Upper lobe of left lung (tissue), 6 donors: ENCODE measurements around the gene MARK2. TPM values are rescaled to one million over a fixed set of nuclear protein-coding genes. Genes with fewer than 3 reads are reported as not detected.
A peak's percentile ranks its signal among the peaks of the same experiment; 100 is the strongest.
"Not testable (repeated sequence)": the region's sequence is repeated elsewhere in the genome, so short reads cannot be mapped to it uniquely, and the experiment has no call there.

Experiments used
- ATAC-seq, 2 donors: fragments of 200-7000 bp; cut with Tn5 transposase; one replicate each; pipeline ENCODE4 v1.9.1; 2022; ENCODE audit warnings: mild to moderate bottlenecking in 2 of 2, moderate library complexity in 2 of 2; ENCODE audit not compliant: low FRiP score in 2 of 2
- DNase-seq, 2 donors: peaks; one replicate each; pipeline ENCODE4 v3.0.0-alpha.2; 2019 to 2020
- H3K27ac ChIP-seq, 4 donors: fragments of 200-600 bp; sonication (generic); one replicate each; pipeline ENCODE4 v1.5.1; 2016 to 2019
- H3K27me3 ChIP-seq, 4 donors: fragments of 200-600 bp; sonication (generic); one replicate each; pipeline ENCODE4 v1.5.1; 2017 to 2019
- H3K36me3 ChIP-seq, 4 donors: fragments of 200-600 bp; sonication (generic); one replicate each; pipeline ENCODE4 v1.5.1; 2016 to 2019
- H3K4me1 ChIP-seq, 4 donors: fragments of 200-600 bp; sonication (generic); one replicate each; pipeline ENCODE4 v1.5.1; 2018 to 2019
- H3K4me3 ChIP-seq, 4 donors: fragments of 200-600 bp; sonication (generic); one replicate each; pipeline ENCODE4 v1.5.1; 2017 to 2019; ENCODE audit warnings: mild to moderate bottlenecking in 2 of 4, moderate library complexity in 1 of 4
- H3K9me3 ChIP-seq, 4 donors: fragments of 200-600 bp; sonication (generic); one replicate each; pipeline ENCODE4 v1.5.1; 2018 to 2019
- EP300 ChIP-seq, 4 donors: sonication (generic); formaldehyde crosslinking; IDR thresholded peaks; one replicate each; pipeline ENCODE4 v1.5.1; 2017; ENCODE audit warnings: antibody characterized with exemption in 4 of 4, control low read depth in 2 of 4
- POLR2A ChIP-seq, 4 donors: fragments of 450-650 bp; IDR thresholded peaks; one replicate each; pipeline ENCODE4 v1.5.1; 2016 to 2017; ENCODE audit warnings: antibody characterized with exemption in 4 of 4, mild to moderate bottlenecking in 2 of 4
- POLR2AphosphoS5 ChIP-seq, 2 donors: sonication (generic); formaldehyde crosslinking; IDR thresholded peaks; one replicate each; pipeline ENCODE4 v1.5.1; 2017; ENCODE audit warnings: antibody characterized with exemption in 2 of 2
- WGBS, 2 donors: methylation state at CpG; one replicate each; pipeline ENCODE4 v1.1.5; 2017 to 2018; 5-methylcytosine and 5-hydroxymethylcytosine counted together
- total RNA-seq, 6 donors: library from RNA; depleted of rRNA in 4 of 6; stranded (reverse); fragments of >200 nt in 4 of 6; gene quantifications; one replicate each; pipeline versions ENCODE4 v1.1.0 to v1.2.1, GENCODE V29; 2016 to 2021
- TF ChIP-seq, protein P1 (sequence below), 6 experiments: fragments of 450-650 bp in 4 of 6; fragments of 200-600 bp in 2 of 6; sonication (generic) in 2 of 6; IDR thresholded peaks; one replicate each; pipeline ENCODE4 v1.5.1; 2016 to 2019; ENCODE audit warnings: antibody characterized with exemption in 6 of 6
- donor health status: DM: no; HTN: no; CAD: no; lungs with moderate emphysema.
- donor health status: DM: no; HTN: yes; CAD: no; lungs with severe emphysema.

The MARK2 gene
- total RNA-seq, 6 donors from 2014 or later, result 41.7 to 67.1 (median 50.7) TPM

DNA sequence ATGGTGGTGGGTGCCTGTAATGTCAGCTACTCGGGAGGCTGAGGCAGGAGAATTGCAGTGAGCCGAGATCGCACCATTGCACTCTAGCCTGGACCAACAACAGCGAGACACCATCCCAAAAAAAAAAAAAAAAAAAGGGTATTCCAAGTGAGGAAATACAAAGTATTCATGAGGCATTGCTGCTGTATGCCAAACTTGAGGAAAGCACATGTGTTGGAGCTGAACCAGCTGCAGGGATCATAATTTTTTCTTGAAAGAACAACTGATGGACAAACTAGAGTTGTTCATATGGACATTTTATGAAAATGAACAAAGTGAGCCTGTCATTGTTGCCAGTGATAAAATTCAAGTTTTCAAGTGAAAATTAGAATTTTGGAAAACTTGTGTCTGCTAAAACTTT lies 15.8 kb downstream of the MARK2 start:
- Histone ChIP-seq H3K4me3 (no peak overlapping the region), H3K4me1 (peaks cover 39 to 51% (median 48%) of the 10 kb centered on the region in 4 donors), H3K27ac (no peak overlapping the region), H3K36me3 (peaks cover 0 to 6% (median 1%) of the 10 kb centered on the region in 4 donors), H3K9me3 (no peaks in the 10 kb centered on the region), H3K27me3 (no peaks in the 10 kb centered on the region)
- WGBS, 2 donors, result 91 to 98% methylated on average over 4 of the region's 4 CpGs
- DNase-seq, result no peak
- ATAC-seq, result no peak
- TF ChIP-seq POLR2A (IDR thresholded peaks at IDR 0.05), result no peak
- TF ChIP-seq, protein P1, sequence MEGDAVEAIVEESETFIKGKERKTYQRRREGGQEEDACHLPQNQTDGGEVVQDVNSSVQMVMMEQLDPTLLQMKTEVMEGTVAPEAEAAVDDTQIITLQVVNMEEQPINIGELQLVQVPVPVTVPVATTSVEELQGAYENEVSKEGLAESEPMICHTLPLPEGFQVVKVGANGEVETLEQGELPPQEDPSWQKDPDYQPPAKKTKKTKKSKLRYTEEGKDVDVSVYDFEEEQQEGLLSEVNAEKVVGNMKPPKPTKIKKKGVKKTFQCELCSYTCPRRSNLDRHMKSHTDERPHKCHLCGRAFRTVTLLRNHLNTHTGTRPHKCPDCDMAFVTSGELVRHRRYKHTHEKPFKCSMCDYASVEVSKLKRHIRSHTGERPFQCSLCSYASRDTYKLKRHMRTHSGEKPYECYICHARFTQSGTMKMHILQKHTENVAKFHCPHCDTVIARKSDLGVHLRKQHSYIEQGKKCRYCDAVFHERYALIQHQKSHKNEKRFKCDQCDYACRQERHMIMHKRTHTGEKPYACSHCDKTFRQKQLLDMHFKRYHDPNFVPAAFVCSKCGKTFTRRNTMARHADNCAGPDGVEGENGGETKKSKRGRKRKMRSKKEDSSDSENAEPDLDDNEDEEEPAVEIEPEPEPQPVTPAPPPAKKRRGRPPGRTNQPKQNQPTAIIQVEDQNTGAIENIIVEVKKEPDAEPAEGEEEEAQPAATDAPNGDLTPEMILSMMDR (IDR thresholded peaks at IDR 0.05), result no peak
- TF ChIP-seq EP300 (IDR thresholded peaks at IDR 0.05), result no peak
- no peak for TF ChIP-seq POLR2AphosphoS5 (IDR thresholded peaks at IDR 0.05)

- Histone ChIP-seq H3K4me3 (no peak overlapping the region), H3K27me3 (no peaks in the 10 kb centered on the region), H3K4me1 (peaks cover 31 to 46% (median 39%) of the 10 kb centered on the region in 4 donors), H3K27ac (peak overlapping the region in 1 of 4 donors; percentile 57), H3K9me3 (no peaks in the 10 kb centered on the region), H3K36me3 (peaks cover 0 to 6% (median 3%) of the 10 kb centered on the region in 4 donors)
- ATAC-seq (no peak), DNase-seq (no peak)
- WGBS, 2 donors, result 76 to 78% methylated on average over 2 of the region's 2 CpGs
- TF ChIP-seq POLR2A (IDR thresholded peaks at IDR 0.05), result no peak
- TF ChIP-seq EP300 (IDR thresholded peaks at IDR 0.05), result no peak
- TF ChIP-seq POLR2AphosphoS5 (IDR thresholded peaks at IDR 0.05), result no peak
- TF ChIP-seq, protein P1 (IDR thresholded peaks at IDR 0.05), result no peak
These were observed 17.1 kb downstream of the MARK2 start for GRCh38 chr11:63855975-63856374.

DNA sequence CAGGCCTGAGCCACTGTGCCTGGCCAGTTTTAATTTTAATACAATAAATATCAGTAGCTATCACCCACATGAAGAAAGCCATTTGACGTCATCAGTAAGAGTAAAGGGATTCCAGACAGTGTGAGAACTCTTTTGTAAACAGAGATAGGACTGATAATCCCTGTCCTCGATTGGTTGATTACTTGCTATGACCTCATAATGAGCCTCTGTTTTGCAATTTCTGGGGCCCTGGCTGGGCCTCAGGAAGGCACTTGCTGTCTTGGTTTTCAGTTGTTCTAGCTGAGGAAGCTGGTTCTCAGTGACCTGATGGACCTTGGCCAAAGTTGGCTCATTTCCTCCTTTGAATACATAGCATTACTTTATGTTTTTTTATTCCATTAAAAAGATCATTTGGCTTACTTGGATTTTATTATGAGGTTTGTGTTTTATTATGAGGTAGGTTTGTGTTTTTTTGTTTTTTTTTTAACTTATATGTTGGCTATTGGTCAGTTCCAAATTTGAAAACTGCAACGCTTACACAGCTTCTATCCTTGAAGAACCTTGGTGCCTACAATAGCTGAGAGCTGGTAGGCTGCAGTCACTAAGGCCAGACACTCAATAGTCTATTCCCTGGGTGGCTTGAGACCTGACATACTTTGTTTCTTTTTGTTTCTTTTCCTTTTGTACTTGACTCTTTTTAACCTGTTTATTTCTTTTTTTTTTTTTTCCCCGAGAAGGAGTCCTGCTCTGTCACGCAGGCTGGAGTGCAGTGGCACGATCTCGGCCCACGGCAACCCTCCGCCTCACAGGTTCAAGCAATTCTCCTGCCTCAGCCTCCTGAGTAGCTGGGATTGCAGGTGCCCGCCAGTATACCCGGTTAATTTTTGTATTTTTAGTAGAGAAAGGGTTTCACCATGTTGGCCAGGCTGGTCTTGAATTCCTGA lies 20.0 kb downstream of the MARK2 start:
- Histone ChIP-seq H3K9me3 (no peaks in the 10 kb centered on the region), H3K4me3 (no peak overlapping the region), H3K27me3 (no peaks in the 10 kb centered on the region), H3K4me1 (peaks cover 30 to 41% (median 38%) of the 10 kb centered on the region in 4 donors), H3K36me3 (peaks cover 0 to 13% (median 0%) of the 10 kb centered on the region in 4 donors), H3K27ac (peak overlapping the region; percentile 56 to 81 (median 64))
- WGBS, 2 donors, result 76 to 77% methylated on average over 11 of the region's 11 CpGs
- DNase-seq (peak in 1 of 2 donors; percentile 79), ATAC-seq (peak; percentile 34 to 81)
- TF ChIP-seq EP300 (IDR thresholded peaks at IDR 0.05) (no peak), POLR2AphosphoS5 (IDR thresholded peaks at IDR 0.05) (peak; percentile 9 to 27)

DNA sequence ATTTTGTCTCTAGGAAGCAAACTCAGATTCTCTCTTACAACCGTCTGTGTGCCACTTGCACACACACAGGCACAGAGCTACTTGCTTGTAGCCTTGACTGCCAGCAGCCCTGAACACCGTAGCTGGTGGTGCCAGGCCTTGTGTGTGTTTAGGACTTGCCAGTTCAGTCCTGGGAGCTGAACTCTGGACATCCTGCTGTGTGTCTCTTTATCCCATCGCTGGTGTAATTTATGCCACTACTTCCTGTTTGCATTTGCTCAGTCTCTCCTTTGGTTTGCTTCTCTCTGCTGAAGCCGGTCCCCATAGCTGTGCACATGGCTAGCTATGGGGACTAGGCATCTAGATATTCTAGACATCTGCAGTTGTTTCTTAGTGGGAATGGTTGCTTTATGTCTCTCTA lies 24.0 kb downstream of the MARK2 start:
- no peak overlapping the region for H3K4me3 ChIP-seq
- DNase-seq (peak in 1 of 2 donors; percentile 33), ATAC-seq (no peak)
- peak overlapping the region in 3 of 4 donors; percentile 36 to 69 (median 52) for H3K27ac ChIP-seq
- TF ChIP-seq POLR2AphosphoS5 (IDR thresholded peaks at IDR 0.05), result no peak
- no peak for TF ChIP-seq POLR2A (IDR thresholded peaks at IDR 0.05)
- TF ChIP-seq EP300 (IDR thresholded peaks at IDR 0.05), result no peak
- TF ChIP-seq, protein P1 (IDR thresholded peaks at IDR 0.05), result no peak
- 9 to 24% methylated on average over 4 of the region's 4 CpGs for WGBS, 2 donors
- no peaks in the 10 kb centered on the region for H3K9me3 ChIP-seq
- H3K27me3 ChIP-seq, result no peaks in the 10 kb centered on the region
- peaks cover 58 to 73% (median 64%) of the 10 kb centered on the region in 4 donors for H3K4me1 ChIP-seq
- peaks cover 0 to 13% (median 0%) of the 10 kb centered on the region in 4 donors for H3K36me3 ChIP-seq

DNA sequence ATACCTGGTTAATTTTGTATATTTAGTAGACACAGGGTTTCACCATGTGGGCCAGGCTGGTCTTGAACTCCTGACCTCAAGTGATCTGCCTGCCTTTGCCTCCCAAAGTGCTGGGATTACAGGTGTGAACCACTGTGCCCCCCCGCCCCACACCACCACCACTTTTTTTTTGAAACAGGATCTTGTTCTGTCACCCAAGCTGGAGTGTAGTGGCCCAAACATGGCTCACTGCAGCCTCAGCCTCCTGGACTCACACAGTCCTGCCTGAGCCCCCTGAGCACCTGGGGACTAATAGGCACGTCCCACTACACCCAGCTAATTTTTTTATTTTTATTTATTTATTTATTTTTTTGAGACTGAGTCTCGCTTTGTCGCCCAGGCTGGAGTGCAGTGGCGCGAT lies 24.7 kb downstream of the MARK2 start:
- peak overlapping the region in 3 of 4 donors; percentile 36 to 69 (median 52) for H3K27ac ChIP-seq
- ATAC-seq, DNase-seq, H3K9me3 ChIP-seq, H3K27me3 ChIP-seq, H3K4me3 ChIP-seq: not testable (repeated sequence)
- WGBS, 2 donors, result 87 to 95% methylated on average over 6 of the region's 6 CpGs
- peaks cover 0 to 13% (median 0%) of the 10 kb centered on the region in 4 donors for H3K36me3 ChIP-seq
- peaks cover 58 to 73% (median 65%) of the 10 kb centered on the region in 4 donors for H3K4me1 ChIP-seq
